Endometrial microvascular endothelial cells (primary cell): ENCODE data around the gene COL23A1. TPM values are rescaled to one million over a fixed set of nuclear protein-coding genes. Genes with fewer than 3 reads are reported as not detected.
"Not testable (repeated sequence)": the region's sequence is repeated elsewhere in the genome, so short reads cannot be mapped to it uniquely, and the experiment has no call there.

ENCODE experiments used
- in situ Hi-C: cut with HindIII; loops from 2 replicates; pipeline ENCODE4 v1.10.0; 2017; ENCODE audit warnings: low sequenced_read_pairs, low pct_unique_long_range_greater_than_20kb; ENCODE audit errors: inconsistent ontology term
- total RNA-seq: library from RNA; depleted of rRNA; stranded (reverse); fragments of >200 nt; gene quantifications from one replicate; pipeline ENCODE4 v1.2.3, GENCODE V29; 2015; ENCODE audit errors: inconsistent ontology term

Gene COL23A1
- total RNA-seq, 1 donor from 2014 or later, result not detected

- in situ Hi-C loops, result no loop called here
Observed at GRCh38 chr5:178489271-178489976, 100.8 kb downstream of the COL23A1 start.

GRCh38 chr5:178488696-178489095 is 101.5 kb downstream of the COL23A1 start:
- in situ Hi-C loops, result no loop called here

- in situ Hi-C loops, result no loop called here
Observed at GRCh38 chr5:178487911-178488600, 102.1 kb downstream of the COL23A1 start.

GRCh38 chr5:178486878-178487512 is 103.2 kb downstream of the COL23A1 start:
- in situ Hi-C loops, result not testable (repeated sequence)

- in situ Hi-C loops, result no loop called here
Observed at GRCh38 chr5:178486239-178486641, 104.0 kb downstream of the COL23A1 start.

GRCh38 chr5:178483620-178484019 is 106.6 kb downstream of the COL23A1 start:
- in situ Hi-C loops, result no loop called here

- in situ Hi-C loops, result no loop called here
Observed at GRCh38 chr5:178479261-178479660, 110.9 kb downstream of the COL23A1 start.

GRCh38 chr5:178478370-178478769 is 111.8 kb downstream of the COL23A1 start:
- in situ Hi-C loops, result no loop called here

GRCh38 chr5:178477802-178478201 is 112.4 kb downstream of the COL23A1 start:
- in situ Hi-C loops, result no loop called here

GRCh38 chr5:178476972-178477754 is 113.0 kb downstream of the COL23A1 start:
- in situ Hi-C loops, result no loop called here

GRCh38 chr5:178476531-178476930 is 113.7 kb downstream of the COL23A1 start:
- in situ Hi-C loops, result no loop called here

- in situ Hi-C loops, result no loop called here
Observed at GRCh38 chr5:178475422-178475821, 114.8 kb downstream of the COL23A1 start.

- in situ Hi-C loops, result no loop called here
Observed at GRCh38 chr5:178474562-178475184, 115.5 kb downstream of the COL23A1 start.

- in situ Hi-C loops, result no loop called here
Observed at GRCh38 chr5:178473854-178474253, 116.3 kb downstream of the COL23A1 start.

GRCh38 chr5:178472138-178472537 is 118.1 kb downstream of the COL23A1 start:
- in situ Hi-C loops, result no loop called here

- in situ Hi-C loops, result no loop called here
Observed at GRCh38 chr5:178471711-178472110, 118.5 kb downstream of the COL23A1 start.

- in situ Hi-C loops, result no loop called here
Observed at GRCh38 chr5:178470760-178471025, 119.5 kb downstream of the COL23A1 start.

- in situ Hi-C loops, result no loop called here
Observed at GRCh38 chr5:178469975-178470759, 120.0 kb downstream of the COL23A1 start.
